NK-92 (cell line): Measurements from ENCODE around the gene SLIRP.
A peak's percentile ranks its signal among the peaks of the same experiment; 100 is the strongest.
"Not testable (repeated sequence)": the region's sequence is repeated elsewhere in the genome, so short reads cannot be mapped to it uniquely, and the experiment has no call there.

ENCODE experiments used
- DNase-seq: peaks from one replicate; lab custom pipeline; 2025; ENCODE audit not compliant: unreplicated experiment; lab: John Stamatoyannopoulos, UW

Gene SLIRP

GRCh38 chr14:77741438-77741837 lies 33.5 kb downstream of the SLIRP start:
- DNase-seq, result no peak

DNA sequence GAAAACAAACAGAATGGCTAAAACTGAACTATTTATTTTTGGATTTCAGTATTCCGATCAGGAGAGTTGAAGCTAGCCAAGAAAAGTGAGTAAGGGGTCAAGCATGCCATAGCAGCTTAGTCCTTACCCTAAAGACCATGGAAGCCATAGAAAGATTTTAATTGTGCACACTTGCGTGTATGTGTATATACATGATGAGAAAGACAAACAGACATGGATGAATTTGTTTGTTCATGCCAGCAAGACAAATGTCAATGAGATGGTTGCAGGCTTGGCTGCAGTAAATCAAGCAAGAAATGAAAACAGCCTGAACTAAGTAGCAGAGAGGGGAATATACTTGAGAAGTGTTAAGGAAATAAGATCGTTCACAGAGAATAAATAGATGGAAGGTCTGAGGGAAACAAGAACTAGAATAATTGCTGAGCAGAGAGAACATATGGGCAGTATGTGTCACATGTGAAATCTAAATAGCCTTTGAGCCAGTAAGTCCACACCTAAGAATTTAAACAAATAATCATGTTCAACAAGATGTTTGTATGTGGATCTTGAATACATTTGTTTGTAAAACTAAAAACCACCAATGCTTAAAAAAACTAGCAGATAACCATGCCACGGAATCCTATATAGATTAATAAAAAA lies 38.3 kb downstream of the SLIRP start:
- no peak for DNase-seq

- DNase-seq, result not testable (repeated sequence)
Measured at GRCh38 chr14:77747425-77747824, 39.5 kb downstream of the SLIRP start.

DNA sequence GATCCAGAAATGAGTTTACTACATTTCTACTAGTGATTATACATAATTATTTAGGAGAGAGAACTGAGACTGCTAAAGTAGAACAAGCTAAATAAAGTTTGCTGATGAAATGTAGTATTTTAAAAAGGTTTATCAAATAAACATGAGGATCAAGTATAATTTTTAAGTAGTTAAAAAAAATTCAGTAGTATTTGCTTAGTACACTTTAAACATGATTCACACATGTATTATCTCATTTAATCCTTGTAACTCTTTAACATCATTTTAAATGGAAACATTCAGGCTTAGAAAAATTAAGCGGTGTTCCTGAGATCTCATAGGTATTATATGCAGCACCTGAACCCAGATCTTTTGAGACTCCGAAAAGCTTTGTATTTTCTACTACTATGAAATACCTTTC lies 44.4 kb downstream of the SLIRP start:
- DNase-seq, result no peak

GRCh38 chr14:77752799-77753516 lies 45.1 kb downstream of the SLIRP start:
- no peak for DNase-seq

DNA sequence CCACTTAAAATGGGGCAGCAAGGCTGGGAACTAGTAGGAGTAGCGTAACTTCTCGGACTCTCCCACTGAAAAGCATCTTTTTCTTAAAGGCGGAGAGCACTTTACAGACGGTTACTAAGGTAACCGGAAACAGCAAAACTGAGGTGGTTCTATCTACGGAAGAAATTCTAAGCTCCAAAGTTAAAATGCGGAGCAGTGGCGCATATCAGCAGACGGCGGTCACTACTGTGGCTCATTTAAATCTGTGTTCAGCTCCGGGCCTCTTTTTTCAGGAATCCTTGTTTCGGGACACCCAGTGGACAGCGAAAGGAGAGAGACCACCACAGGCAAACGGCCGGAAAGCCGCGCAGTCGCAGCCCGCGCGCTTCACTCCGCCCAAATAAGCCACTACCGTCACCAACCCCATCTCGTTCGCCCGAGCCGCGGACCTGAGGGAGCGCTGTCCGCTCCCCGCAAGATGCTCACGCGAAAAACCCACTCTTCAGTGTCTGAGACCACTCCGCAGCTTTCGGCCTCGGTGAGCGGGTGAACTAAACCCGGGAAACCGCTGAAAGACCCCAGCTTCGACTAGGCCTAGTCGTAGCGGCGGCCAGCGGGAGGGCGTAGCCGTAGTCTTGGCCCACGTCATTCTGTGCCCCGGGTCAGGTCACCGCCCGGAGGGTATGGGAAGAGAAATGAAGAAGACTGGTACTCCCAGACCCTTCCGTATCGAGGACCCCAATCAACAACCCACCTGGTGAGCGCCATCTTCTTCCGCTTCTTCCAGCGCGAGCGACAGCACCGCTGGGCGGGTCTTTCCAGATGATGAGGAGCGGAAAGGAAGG lies 52.7 kb downstream of the SLIRP start, which contains the start of gene SNW1:
TSS of gene SNW1 (minus strand) at position 776 of the 824 bp plus-strand sequence. CDS start at position 747, 29 bp downstream.
- DNase-seq, result peak; percentile 35

GRCh38 chr14:77761205-77761931 lies 53.5 kb downstream of the SLIRP start:
- no peak for DNase-seq

DNA sequence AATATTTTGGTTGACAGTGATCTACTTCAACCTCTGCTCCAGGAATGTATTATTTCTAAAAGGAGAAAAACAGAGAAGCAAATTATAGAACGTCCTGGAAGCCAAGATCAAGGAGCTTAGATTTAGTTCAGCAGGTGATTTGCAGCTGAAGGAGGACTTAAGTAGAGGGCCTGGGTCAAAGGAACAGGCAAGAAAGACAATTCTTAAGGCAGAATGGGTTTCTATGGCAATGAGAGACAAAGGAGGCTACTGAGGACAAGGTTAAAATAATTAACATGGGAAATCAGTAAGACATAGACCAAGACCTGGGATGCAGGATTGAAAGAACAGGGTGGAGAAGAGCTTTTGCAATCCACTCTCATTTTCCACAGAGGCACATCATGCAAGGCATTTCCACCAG lies 55.4 kb downstream of the SLIRP start:
- no peak for DNase-seq

- no peak for DNase-seq
Measured at GRCh38 chr14:77763978-77764377, 56.1 kb downstream of the SLIRP start.
